Measurements from ENCODE around the gene GLRA3. TPM values are rescaled to one million over a fixed set of nuclear protein-coding genes. Genes with fewer than 3 reads are reported as not detected.

GLRA3 gene
- total and polyA plus RNA-seq, 2 donors (not counting 1 experiment from before 2014, with no cell fraction given): not detected

- Histone ChIP-seq H3K36me3 (ENCODE audit: control insufficient read depth, insufficient read depth, low read length) (no peaks in the 10 kb centered on the region), H3K4me3 (replicated peaks in 1 of 4; ENCODE audit: control extremely low read depth in 1 of 4, insufficient read depth in 1 of 4, low read depth in 3 of 4, low read length in 4 of 4) (no peak overlapping the region), H3K9me3 (ENCODE audit: control insufficient read depth, insufficient read depth, low read depth, low read length) (no peaks in the 10 kb centered on the region), H3K27ac (ENCODE audit: insufficient read depth, low read length) (no peak overlapping the region), H3K4me2 (ENCODE audit: extremely low read depth, insufficient read depth, low read length) (no peak overlapping the region), H4K20me1 (ENCODE audit: control insufficient read depth, extremely low read depth, insufficient read depth, low read length) (no peaks in the 10 kb centered on the region), H3K4me1 (ENCODE audit: control insufficient read depth, extremely low read depth, insufficient read depth, low read length) (no peaks in the 10 kb centered on the region), H3K27me3 (ENCODE audit: control insufficient read depth, insufficient read depth, low read length) (no peaks in the 10 kb centered on the region), H3K9ac (ENCODE audit: insufficient read depth, low read length) (no peak overlapping the region), H2AFZ (ENCODE audit: low read length) (no peak overlapping the region), H3K79me2 (ENCODE audit: control insufficient read depth, insufficient read depth, low read length) (no peaks in the 10 kb centered on the region)
- DNase-seq (ENCODE audit: low read depth in 2 of 2): no peak
- TF ChIP-seq EZH2 (IDR thresholded peaks at IDR 0.05; ENCODE audit: low read length, missing control alignments): no peak
- TF ChIP-seq CTCF (conservative IDR thresholded peaks at IDR 0.05 in 1 of 2, IDR thresholded peaks at IDR 0.05 in 1 of 2; ENCODE audit: low read depth in 1 of 2, low read length in 2 of 2): no peak
Observed at GRCh38 chr4:174742561-174742960, 86.5 kb downstream of the GLRA3 start.

GRCh38 chr4:174739576-174739975, 89.5 kb downstream of the GLRA3 start:
- TF ChIP-seq EZH2 (IDR thresholded peaks at IDR 0.05; ENCODE audit: low read length, missing control alignments): no peak
- TF ChIP-seq CTCF (conservative IDR thresholded peaks at IDR 0.05 in 1 of 2, IDR thresholded peaks at IDR 0.05 in 1 of 2; ENCODE audit: low read depth in 1 of 2, low read length in 2 of 2): no peak
- Histone ChIP-seq H3K9ac (ENCODE audit: insufficient read depth, low read length) (no peak overlapping the region), H3K9me3 (ENCODE audit: control insufficient read depth, insufficient read depth, low read depth, low read length) (no peaks in the 10 kb centered on the region), H3K36me3 (ENCODE audit: control insufficient read depth, insufficient read depth, low read length) (no peaks in the 10 kb centered on the region), H3K79me2 (ENCODE audit: control insufficient read depth, insufficient read depth, low read length) (no peaks in the 10 kb centered on the region), H3K4me2 (ENCODE audit: extremely low read depth, insufficient read depth, low read length) (no peak overlapping the region), H4K20me1 (ENCODE audit: control insufficient read depth, extremely low read depth, insufficient read depth, low read length) (no peaks in the 10 kb centered on the region), H3K27ac (ENCODE audit: insufficient read depth, low read length) (no peak overlapping the region), H2AFZ (ENCODE audit: low read length) (no peak overlapping the region), H3K4me1 (ENCODE audit: control insufficient read depth, extremely low read depth, insufficient read depth, low read length) (no peaks in the 10 kb centered on the region), H3K4me3 (replicated peaks in 1 of 4; ENCODE audit: control extremely low read depth in 1 of 4, insufficient read depth in 1 of 4, low read depth in 3 of 4, low read length in 4 of 4) (no peak overlapping the region), H3K27me3 (ENCODE audit: control insufficient read depth, insufficient read depth, low read length) (no peaks in the 10 kb centered on the region)
- DNase-seq (ENCODE audit: low read depth in 2 of 2): no peak

GRCh38 chr4:174734181-174734580, 94.9 kb downstream of the GLRA3 start:
- Histone ChIP-seq H3K9me3 (ENCODE audit: control insufficient read depth, insufficient read depth, low read depth, low read length) (no peaks in the 10 kb centered on the region), H2AFZ (ENCODE audit: low read length) (no peak overlapping the region), H3K4me1 (ENCODE audit: control insufficient read depth, extremely low read depth, insufficient read depth, low read length) (no peaks in the 10 kb centered on the region), H3K4me2 (ENCODE audit: extremely low read depth, insufficient read depth, low read length) (no peak overlapping the region), H3K36me3 (ENCODE audit: control insufficient read depth, insufficient read depth, low read length) (no peaks in the 10 kb centered on the region), H4K20me1 (ENCODE audit: control insufficient read depth, extremely low read depth, insufficient read depth, low read length) (no peaks in the 10 kb centered on the region), H3K9ac (ENCODE audit: insufficient read depth, low read length) (no peak overlapping the region), H3K79me2 (ENCODE audit: control insufficient read depth, insufficient read depth, low read length) (no peaks in the 10 kb centered on the region), H3K27me3 (ENCODE audit: control insufficient read depth, insufficient read depth, low read length) (no peaks in the 10 kb centered on the region), H3K4me3 (replicated peaks in 1 of 4; ENCODE audit: control extremely low read depth in 1 of 4, insufficient read depth in 1 of 4, low read depth in 3 of 4, low read length in 4 of 4) (no peak overlapping the region), H3K27ac (ENCODE audit: insufficient read depth, low read length) (no peak overlapping the region)
- no peak for TF ChIP-seq CTCF (conservative IDR thresholded peaks at IDR 0.05 in 1 of 2, IDR thresholded peaks at IDR 0.05 in 1 of 2; ENCODE audit: low read depth in 1 of 2, low read length in 2 of 2)
- DNase-seq (ENCODE audit: low read depth in 2 of 2): no peak
